IMR-90 (cell line): ENCODE measurements around the gene SIM2. TPM values are rescaled to one million over a fixed set of nuclear protein-coding genes. Genes with fewer than 3 reads are reported as not detected.

Experiments used
- ATAC-seq: fragments of 200-7000 bp; cut with Tn5 transposase; 2 replicates; pipeline ENCODE4 v1.9.1; 2020; ENCODE audit warnings: low read depth, mild to moderate bottlenecking, moderate library complexity
- BruUV-seq: library from RNA; stranded (reverse); fragments of 400-500 nt; replicated peaks from 2 replicates; lab custom pipeline; 2021; lab: Mats Ljungman, UMichigan
- CTCF ChIA-PET: fragments of 300-600 bp; formaldehyde crosslinking; extraction: SDS; loops from one replicate; lab custom pipeline; 2021; ENCODE audit warnings: antibody characterized with exemption; lab: Yijun Ruan, JAX
- POLR2A ChIA-PET: fragments of 300-600 bp; sonication (Branson Sonifier 250); formaldehyde crosslinking; loops from one replicate; lab custom pipeline; 2022; ENCODE audit warnings: antibody characterized with exemption; ENCODE audit not compliant: unreplicated experiment; lab: Charles Lee
- DNase-seq: peaks from one replicate; pipeline ENCODE4 v3.0.0; 2013
- H2AFZ ChIP-seq: replicated peaks from 2 replicates; pipeline ENCODE3; 2013; ENCODE audit warnings: low read length, mild to moderate bottlenecking; ENCODE audit not compliant: poor library complexity
- H2AK5ac ChIP-seq: 2 replicates; pipeline ENCODE4 v1.6.1; 2013; ENCODE audit warnings: low read depth, low read length, inconsistent platforms
- H2AK9ac ChIP-seq: replicated peaks from 2 replicates; pipeline ENCODE3; 2013; ENCODE audit warnings: mild to moderate bottlenecking, low read depth, low read length, moderate library complexity; ENCODE audit not compliant: poor library complexity
- H2BK120ac ChIP-seq: 2 replicates; pipeline ENCODE4 v1.6.1; 2013; ENCODE audit warnings: low read depth, low read length, inconsistent platforms
- H2BK15ac ChIP-seq: 3 replicates; pipeline ENCODE4 v1.6.1; 2013; ENCODE audit warnings: low read depth, low read length, inconsistent platforms
- H2BK20ac ChIP-seq: 2 replicates; pipeline ENCODE4 v1.6.1; 2013; ENCODE audit warnings: low read depth, mild to moderate bottlenecking, inconsistent platforms, low read length, moderate library complexity
- H2BK5ac ChIP-seq: 2 replicates; pipeline ENCODE4 v1.6.1; 2013; ENCODE audit warnings: mild to moderate bottlenecking, low read depth, low read length, inconsistent platforms; ENCODE audit not compliant: poor library complexity, severe bottlenecking
- H3K14ac ChIP-seq: replicated peaks from 2 replicates; pipeline ENCODE4 v1.6.1; 2013; ENCODE audit warnings: low read depth, low read length, inconsistent platforms
- H3K18ac ChIP-seq: 2 replicates; pipeline ENCODE4 v1.6.1; 2013; ENCODE audit warnings: low read depth, low read length, control low read depth
- H3K23ac ChIP-seq: 2 replicates; pipeline ENCODE4 v1.6.1; 2013; ENCODE audit warnings: low read depth, low read length, inconsistent platforms
- H3K27ac ChIP-seq: 2 replicates; pipeline ENCODE4 v1.5.1; 2013; ENCODE audit warnings: mild to moderate bottlenecking, control low read depth, low read length; ENCODE audit not compliant: insufficient read depth
- H3K27me3 ChIP-seq: 2 replicates; pipeline ENCODE4 v1.6.1; 2013; ENCODE audit warnings: low read length; ENCODE audit not compliant: control insufficient read depth, insufficient read depth
- H3K36me3 ChIP-seq: 2 replicates; pipeline ENCODE4 v1.6.1; 2013; ENCODE audit warnings: low read length, mixed read lengths; ENCODE audit not compliant: control insufficient read depth, insufficient read depth
- H3K4ac ChIP-seq: 2 replicates; pipeline ENCODE4 v1.6.1; 2013; ENCODE audit warnings: low read depth, low read length, inconsistent platforms
- H3K4me1 ChIP-seq: 2 replicates; pipeline ENCODE4 v1.6.1; 2013; ENCODE audit warnings: low read length, mixed read lengths; ENCODE audit not compliant: control insufficient read depth, insufficient read depth
- H3K4me2 ChIP-seq: 2 replicates; pipeline ENCODE4 v1.6.1; 2013; ENCODE audit warnings: low read depth, mild to moderate bottlenecking, control low read depth, low read length, moderate library complexity
- H3K4me3 ChIP-seq: 2 replicates; pipeline ENCODE4 v1.5.1; 2013; ENCODE audit warnings: low read depth, mild to moderate bottlenecking, control low read depth, low read length, moderate library complexity; ENCODE audit not compliant: insufficient read depth
- H3K56ac ChIP-seq: 2 replicates; pipeline ENCODE4 v1.6.1; 2013; ENCODE audit warnings: low read length, inconsistent platforms; ENCODE audit not compliant: insufficient read depth; ENCODE audit errors: extremely low read depth
- H3K79me1 ChIP-seq, 2 experiments: 2 replicates each; pipeline ENCODE4 v1.6.1; 2013; ENCODE audit warnings: low read length in 2 of 2, inconsistent platforms in 1 of 2, low read depth in 1 of 2
- H3K9ac ChIP-seq: 2 replicates; pipeline ENCODE4 v1.6.1; 2013; ENCODE audit warnings: low read depth, low read length, control low read depth
- H3K9me1 ChIP-seq: 2 replicates; pipeline ENCODE4 v1.6.1; 2013; ENCODE audit warnings: low read length, inconsistent platforms; ENCODE audit not compliant: insufficient read depth
- H3K9me3 ChIP-seq: 2 replicates; pipeline ENCODE4 v1.6.1; 2013; ENCODE audit warnings: low read length; ENCODE audit not compliant: control insufficient read depth, insufficient read depth
- H4K20me1 ChIP-seq: 2 replicates; pipeline ENCODE4 v1.6.1; 2013; ENCODE audit warnings: low read length, inconsistent platforms; ENCODE audit not compliant: insufficient read depth
- H4K5ac ChIP-seq: 2 replicates; pipeline ENCODE4 v1.6.1; 2013; ENCODE audit warnings: mild to moderate bottlenecking, low read depth, low read length, control low read depth
- H4K8ac ChIP-seq, 2 experiments: 2 replicates each; pipeline ENCODE4 v1.6.1; 2013; ENCODE audit warnings: low read depth in 2 of 2, low read length in 2 of 2, control low read depth in 1 of 2, inconsistent platforms in 1 of 2
- H4K91ac ChIP-seq: 2 replicates; pipeline ENCODE4 v1.6.1; 2013; ENCODE audit warnings: low read depth, low read length, inconsistent platforms; ENCODE audit not compliant: insufficient read depth
- BHLHE40 ChIP-seq: fragments of 150-350 bp; IDR thresholded peaks from 2 replicates; pipeline ENCODE4 v1.6.1; 2016; ENCODE audit warnings: mild to moderate bottlenecking, low read depth, low read length
- NFE2L2 ChIP-seq: fragments of 150-350 bp; IDR thresholded peaks from 2 replicates; pipeline ENCODE4 v1.6.1; 2016; ENCODE audit warnings: low read depth, mild to moderate bottlenecking, low read length
- WGBS, 2 experiments: methylation state at CpG; one replicate each; pipeline versions ENCODE4 v1.1.5 to v1.1.7; 2013; ENCODE audit warnings: missing lambda C conversion rate in 2 of 2; ENCODE audit not compliant: insufficient read length in 1 of 2; ENCODE audit errors: extremely low coverage in 2 of 2; 5-methylcytosine and 5-hydroxymethylcytosine counted together
- dilution Hi-C: fragments of 300-500 bp; cut with HindIII; formaldehyde crosslinking; loops from one replicate; pipeline ENCODE4 v1.14.3; 2018; ENCODE audit warnings: low sequenced_read_pairs; ENCODE audit not compliant: unreplicated experiment
- in situ Hi-C: fragments of 300-500 bp; cut with MboI; formaldehyde crosslinking; loops from 3 replicates; pipeline ENCODE4 v1.14.3; 2019; ENCODE audit warnings: low sequenced_read_pairs, inconsistent platforms, mixed read lengths
- intact Hi-C: fragments of 100-400 bp; cut with micrococcal nuclease; formaldehyde crosslinking; loops from 2 replicates; pipeline ENCODE4 v1.10.0; 2022
- polyA plus RNA-seq, 3 experiments: library from polyadenylated mRNA; depleted of rRNA; stranded (reverse); fragments of >200 nt; gene quantifications; 2 replicates each; pipeline ENCODE4 v1.2.3, GENCODE V29; 2012; ENCODE audit warnings: low replicate concordance in 1 of 3
- total RNA-seq: library from RNA; depleted of rRNA; stranded (reverse); fragments of >200 nt; gene quantifications from 2 replicates; pipeline ENCODE4 v1.2.3, GENCODE V29; 2012
- TF ChIP-seq, protein P1 (sequence below): fragments of 150-350 bp; IDR thresholded peaks from 2 replicates; pipeline ENCODE4 v1.6.1; 2017; ENCODE audit warnings: mild to moderate bottlenecking, antibody characterized with exemption, low read length, low read depth
- TF ChIP-seq, protein P2 (sequence below): conservative IDR thresholded peaks from 2 replicates; pipeline ENCODE4 v1.5.1; 2012; ENCODE audit warnings: mild to moderate bottlenecking, low read depth, low read length, improper control_type of control experiment
- TF ChIP-seq, protein P3 (sequence below): fragments of 150-350 bp; IDR thresholded peaks from 2 replicates; pipeline ENCODE4 v1.6.1; 2016; ENCODE audit warnings: low read depth, mild to moderate bottlenecking, low read length, moderate library complexity, borderline replicate concordance

The SIM2 gene
- total and polyA plus RNA-seq, 2 of the 4 experiments (the other 2 are of a cell fraction) = 2.2 to 7.5 TPM

DNA sequence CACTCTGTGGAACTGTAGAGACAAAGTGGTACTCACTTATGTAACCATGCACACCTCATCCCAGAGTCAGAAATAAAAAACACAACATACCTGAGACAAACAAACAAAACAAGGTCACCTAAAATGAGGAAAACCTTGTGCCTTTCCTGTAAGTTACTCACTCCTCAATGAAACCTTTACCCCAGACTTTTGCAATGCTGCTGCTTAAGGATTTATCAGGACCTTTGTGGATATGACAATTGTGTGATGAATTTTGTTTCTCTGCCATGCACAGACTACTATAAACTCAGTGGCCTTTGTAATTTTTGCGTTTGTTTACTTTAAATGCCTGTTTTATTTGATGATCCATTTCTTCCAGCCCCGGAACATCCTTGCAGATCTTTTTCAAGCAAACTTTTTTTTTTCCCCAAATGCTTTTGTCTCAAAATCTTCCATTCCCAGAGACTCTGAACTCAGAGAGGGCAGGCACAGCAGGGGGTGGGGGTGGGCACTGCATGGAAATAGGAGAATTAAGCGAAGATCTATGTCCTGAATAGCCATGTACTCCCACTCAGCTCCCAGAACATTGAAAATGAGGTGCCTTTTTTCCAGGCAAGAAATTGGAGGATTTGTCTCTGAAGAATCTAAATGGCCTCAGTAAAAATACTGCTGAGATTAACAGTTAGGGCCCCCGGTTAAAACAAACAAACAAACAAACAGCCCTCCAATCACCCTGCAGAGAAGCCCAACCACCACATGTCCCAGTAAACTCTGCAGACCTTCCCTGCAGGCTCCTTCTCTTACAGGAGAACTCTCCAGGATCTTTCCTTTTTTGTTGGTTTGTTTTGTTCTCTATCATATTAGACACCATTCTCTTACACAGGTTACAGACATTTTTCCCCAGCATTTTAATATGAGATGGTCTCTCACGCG, 22.6 kb upstream of the SIM2 start (continued):
- no peak for TF ChIP-seq NFE2L2

DNA sequence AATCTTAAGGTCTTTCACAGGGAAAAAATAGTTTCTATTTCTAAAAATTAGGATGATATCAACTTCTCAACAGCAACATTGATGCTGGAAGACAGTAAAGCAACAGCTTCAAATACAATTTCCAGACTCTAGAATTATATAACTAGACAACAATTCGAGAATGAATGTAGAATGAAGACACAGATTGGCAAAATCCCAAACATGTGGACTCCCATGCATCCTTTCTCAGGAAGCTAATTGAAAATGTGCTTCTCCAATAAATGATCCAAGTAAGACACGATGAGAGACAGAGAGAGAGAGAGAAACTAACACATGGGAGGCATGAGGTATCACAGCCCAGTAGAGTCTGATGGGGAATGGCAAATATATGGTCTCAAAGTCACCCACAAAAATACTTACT, 21.5 kb upstream of the SIM2 start:
- no peak overlapping the region for H2BK15ac ChIP-seq
- no peaks in the 10 kb centered on the region for H3K79me1 ChIP-seq
- no peak overlapping the region for H3K9ac ChIP-seq
- no peak overlapping the region for H3K56ac ChIP-seq
- POLR2A ChIA-PET = no interaction called here
- H4K8ac ChIP-seq = no peak overlapping the region
- no peak overlapping the region for H4K5ac ChIP-seq
- no peak overlapping the region for H2AK9ac ChIP-seq
- no peak overlapping the region for H3K27ac ChIP-seq
- no peak overlapping the region for H2AK5ac ChIP-seq
- no peak overlapping the region for H4K91ac ChIP-seq
- intact Hi-C loops (no loop called here), dilution Hi-C loops (no loop called here), in situ Hi-C loops (no loop called here)
- no peak overlapping the region for H3K4me2 ChIP-seq
- DNase-seq (no peak), ATAC-seq (no peak)
- no peak overlapping the region for H3K4me3 ChIP-seq
- H3K23ac ChIP-seq = no peak overlapping the region
- H3K4ac ChIP-seq = no peak overlapping the region
- no peak overlapping the region for H2BK5ac ChIP-seq
- no peaks in the 10 kb centered on the region for H3K4me1 ChIP-seq
- peaks cover 20% of the 10 kb centered on the region for H3K27me3 ChIP-seq
- no peak overlapping the region for H3K14ac ChIP-seq
- H3K36me3 ChIP-seq = no peaks in the 10 kb centered on the region
- no peak overlapping the region for H2AFZ ChIP-seq
- H2BK20ac ChIP-seq = no peak overlapping the region
- no peak overlapping the region for H2BK120ac ChIP-seq
- BruUV-seq = no TSS peak
- WGBS, 2 experiments = no CpG with 5 or more reads among the region's 2 CpGs
- peaks cover 15% of the 10 kb centered on the region for H3K9me3 ChIP-seq
- H3K18ac ChIP-seq = no peak overlapping the region
- no peaks in the 10 kb centered on the region for H3K9me1 ChIP-seq
- CTCF ChIA-PET = no interaction called here
- TF ChIP-seq BHLHE40 = no peak
- TF ChIP-seq, protein P1, sequence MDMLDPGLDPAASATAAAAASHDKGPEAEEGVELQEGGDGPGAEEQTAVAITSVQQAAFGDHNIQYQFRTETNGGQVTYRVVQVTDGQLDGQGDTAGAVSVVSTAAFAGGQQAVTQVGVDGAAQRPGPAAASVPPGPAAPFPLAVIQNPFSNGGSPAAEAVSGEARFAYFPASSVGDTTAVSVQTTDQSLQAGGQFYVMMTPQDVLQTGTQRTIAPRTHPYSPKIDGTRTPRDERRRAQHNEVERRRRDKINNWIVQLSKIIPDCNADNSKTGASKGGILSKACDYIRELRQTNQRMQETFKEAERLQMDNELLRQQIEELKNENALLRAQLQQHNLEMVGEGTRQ = no peak
- TF ChIP-seq, protein P2, sequence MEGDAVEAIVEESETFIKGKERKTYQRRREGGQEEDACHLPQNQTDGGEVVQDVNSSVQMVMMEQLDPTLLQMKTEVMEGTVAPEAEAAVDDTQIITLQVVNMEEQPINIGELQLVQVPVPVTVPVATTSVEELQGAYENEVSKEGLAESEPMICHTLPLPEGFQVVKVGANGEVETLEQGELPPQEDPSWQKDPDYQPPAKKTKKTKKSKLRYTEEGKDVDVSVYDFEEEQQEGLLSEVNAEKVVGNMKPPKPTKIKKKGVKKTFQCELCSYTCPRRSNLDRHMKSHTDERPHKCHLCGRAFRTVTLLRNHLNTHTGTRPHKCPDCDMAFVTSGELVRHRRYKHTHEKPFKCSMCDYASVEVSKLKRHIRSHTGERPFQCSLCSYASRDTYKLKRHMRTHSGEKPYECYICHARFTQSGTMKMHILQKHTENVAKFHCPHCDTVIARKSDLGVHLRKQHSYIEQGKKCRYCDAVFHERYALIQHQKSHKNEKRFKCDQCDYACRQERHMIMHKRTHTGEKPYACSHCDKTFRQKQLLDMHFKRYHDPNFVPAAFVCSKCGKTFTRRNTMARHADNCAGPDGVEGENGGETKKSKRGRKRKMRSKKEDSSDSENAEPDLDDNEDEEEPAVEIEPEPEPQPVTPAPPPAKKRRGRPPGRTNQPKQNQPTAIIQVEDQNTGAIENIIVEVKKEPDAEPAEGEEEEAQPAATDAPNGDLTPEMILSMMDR = no peak
- TF ChIP-seq, protein P3, sequence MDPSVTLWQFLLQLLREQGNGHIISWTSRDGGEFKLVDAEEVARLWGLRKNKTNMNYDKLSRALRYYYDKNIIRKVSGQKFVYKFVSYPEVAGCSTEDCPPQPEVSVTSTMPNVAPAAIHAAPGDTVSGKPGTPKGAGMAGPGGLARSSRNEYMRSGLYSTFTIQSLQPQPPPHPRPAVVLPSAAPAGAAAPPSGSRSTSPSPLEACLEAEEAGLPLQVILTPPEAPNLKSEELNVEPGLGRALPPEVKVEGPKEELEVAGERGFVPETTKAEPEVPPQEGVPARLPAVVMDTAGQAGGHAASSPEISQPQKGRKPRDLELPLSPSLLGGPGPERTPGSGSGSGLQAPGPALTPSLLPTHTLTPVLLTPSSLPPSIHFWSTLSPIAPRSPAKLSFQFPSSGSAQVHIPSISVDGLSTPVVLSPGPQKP = no peak
- H4K20me1 ChIP-seq = no peaks in the 10 kb centered on the region
